Fibroblast of mammary gland (primary cell): ENCODE results near the gene CTNND2.
A peak's percentile ranks its signal among the peaks of the same experiment; 100 is the strongest.

Source experiments
- DNase-seq: peaks from one replicate; pipeline ENCODE4 v3.0.0-alpha.2; 2010; ENCODE audit warnings: low read depth
- H3K4me3 ChIP-seq: 2 replicates; pipeline ENCODE4 v1.5.1; 2011; ENCODE audit warnings: low read depth, mild to moderate bottlenecking, low read length, moderate library complexity; ENCODE audit not compliant: control insufficient read depth
- TF ChIP-seq, protein P1 (sequence below): conservative IDR thresholded peaks from 2 replicates; pipeline ENCODE4 v1.5.1; 2011; ENCODE audit warnings: low read depth, low read length, inconsistent platforms; ENCODE audit not compliant: control insufficient read depth, insufficient read depth

The CTNND2 gene

DNA sequence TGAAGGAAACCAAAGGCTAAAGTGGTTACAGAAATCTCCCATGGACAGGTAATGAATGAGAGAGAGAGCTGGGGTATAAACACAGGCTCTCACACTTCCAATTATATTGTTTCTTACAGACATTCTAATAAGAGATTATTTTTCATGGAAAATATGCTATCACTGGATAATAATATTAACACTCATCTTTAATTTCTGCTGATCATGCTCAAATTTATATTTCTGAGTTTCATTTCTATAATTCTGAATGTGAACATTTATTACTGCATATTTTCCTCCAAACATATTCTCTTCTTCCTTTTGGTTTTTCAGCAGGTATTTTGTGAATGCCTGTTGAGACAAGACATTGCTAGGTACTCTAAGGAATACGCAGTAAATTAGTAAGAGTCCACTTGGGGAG lies 733.0 kb downstream of the CTNND2 start:
- TF ChIP-seq, protein P1, sequence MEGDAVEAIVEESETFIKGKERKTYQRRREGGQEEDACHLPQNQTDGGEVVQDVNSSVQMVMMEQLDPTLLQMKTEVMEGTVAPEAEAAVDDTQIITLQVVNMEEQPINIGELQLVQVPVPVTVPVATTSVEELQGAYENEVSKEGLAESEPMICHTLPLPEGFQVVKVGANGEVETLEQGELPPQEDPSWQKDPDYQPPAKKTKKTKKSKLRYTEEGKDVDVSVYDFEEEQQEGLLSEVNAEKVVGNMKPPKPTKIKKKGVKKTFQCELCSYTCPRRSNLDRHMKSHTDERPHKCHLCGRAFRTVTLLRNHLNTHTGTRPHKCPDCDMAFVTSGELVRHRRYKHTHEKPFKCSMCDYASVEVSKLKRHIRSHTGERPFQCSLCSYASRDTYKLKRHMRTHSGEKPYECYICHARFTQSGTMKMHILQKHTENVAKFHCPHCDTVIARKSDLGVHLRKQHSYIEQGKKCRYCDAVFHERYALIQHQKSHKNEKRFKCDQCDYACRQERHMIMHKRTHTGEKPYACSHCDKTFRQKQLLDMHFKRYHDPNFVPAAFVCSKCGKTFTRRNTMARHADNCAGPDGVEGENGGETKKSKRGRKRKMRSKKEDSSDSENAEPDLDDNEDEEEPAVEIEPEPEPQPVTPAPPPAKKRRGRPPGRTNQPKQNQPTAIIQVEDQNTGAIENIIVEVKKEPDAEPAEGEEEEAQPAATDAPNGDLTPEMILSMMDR: no peak

DNA sequence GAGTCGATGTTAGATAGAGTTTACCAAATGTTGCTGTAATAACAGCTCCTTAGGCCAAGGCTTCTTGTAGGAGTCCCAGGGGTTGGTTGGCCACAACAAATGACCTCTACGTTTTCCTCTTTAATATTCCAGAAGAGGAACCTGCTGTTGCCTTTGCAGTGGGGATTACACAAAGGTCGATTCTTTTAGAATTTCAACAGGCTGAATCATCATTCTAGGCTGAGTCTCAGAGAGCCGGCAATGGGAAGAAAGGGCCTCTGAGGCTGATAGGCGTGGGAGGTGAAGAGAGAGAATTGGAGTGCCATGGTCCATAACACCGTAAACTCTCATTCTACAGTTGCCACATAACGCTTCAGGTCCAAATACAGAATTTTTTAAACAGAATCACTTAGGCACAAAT lies 737.3 kb downstream of the CTNND2 start:
- TF ChIP-seq, protein P1: no peak
- DNase-seq: peak; percentile 11
- no peak overlapping the region for H3K4me3 ChIP-seq

More for the DNA sequence above, 733.0 kb downstream of the CTNND2 start:
- DNase-seq: no peak
- no peak overlapping the region for H3K4me3 ChIP-seq

DNA sequence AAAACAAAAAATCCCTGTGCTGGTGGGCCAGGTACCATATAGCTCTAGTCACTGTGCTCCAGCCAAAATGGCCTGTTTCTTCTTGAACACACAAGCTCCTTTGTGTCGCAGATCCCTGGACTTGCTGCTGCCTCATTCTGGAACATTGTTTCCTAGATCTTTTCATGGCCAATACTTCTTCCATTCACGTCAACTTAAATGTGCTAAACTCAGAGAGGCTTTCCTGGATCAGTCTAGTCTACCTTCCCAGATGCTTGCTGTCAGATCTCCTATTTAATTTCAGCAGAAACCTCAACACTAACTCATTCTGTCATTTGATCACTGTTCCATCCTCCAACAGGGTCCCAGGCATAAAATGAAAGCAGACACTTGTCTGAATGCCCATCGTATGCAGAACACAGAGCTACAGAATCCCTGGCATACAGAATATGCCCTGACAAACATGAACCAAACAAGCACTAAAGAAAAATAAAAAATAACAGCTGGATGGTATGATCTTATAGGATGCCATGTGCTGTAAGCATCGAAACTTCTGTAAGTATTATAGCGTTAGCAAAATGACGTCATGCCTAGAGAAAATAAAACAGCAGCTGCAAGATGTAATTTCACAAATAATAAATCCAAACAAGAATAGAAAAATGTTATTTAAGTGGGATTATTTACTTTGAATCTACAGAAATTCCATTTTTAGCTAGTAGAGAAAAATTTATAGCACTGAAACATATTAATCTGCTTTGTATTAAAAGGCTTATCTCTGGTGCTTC lies 739.5 kb downstream of the CTNND2 start:
- TF ChIP-seq, protein P1: no peak

DNA sequence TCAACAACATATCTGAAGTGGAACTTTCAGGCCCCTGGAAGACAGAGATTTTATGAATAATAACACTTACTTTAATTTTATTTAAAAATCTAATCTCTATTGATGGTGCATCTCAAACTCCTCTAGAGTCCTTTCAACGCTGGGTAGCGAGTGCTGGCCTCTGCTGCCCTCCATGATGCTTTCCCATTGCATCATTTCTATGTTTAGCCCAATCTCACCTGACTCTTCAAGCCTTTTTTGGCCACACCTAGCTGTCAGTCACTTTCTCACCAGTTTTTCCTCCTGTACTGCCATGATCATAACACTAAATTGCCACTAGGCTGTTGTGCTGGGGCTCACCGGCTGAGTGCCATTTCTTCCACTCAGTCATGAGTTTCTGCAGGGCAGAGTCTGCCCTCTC lies 747.1 kb downstream of the CTNND2 start:
- no peak overlapping the region for H3K4me3 ChIP-seq
- TF ChIP-seq, protein P1: no peak
- no peak for DNase-seq

More for the DNA sequence above, 739.5 kb downstream of the CTNND2 start:
- no peak overlapping the region for H3K4me3 ChIP-seq
- no peak for DNase-seq

DNA sequence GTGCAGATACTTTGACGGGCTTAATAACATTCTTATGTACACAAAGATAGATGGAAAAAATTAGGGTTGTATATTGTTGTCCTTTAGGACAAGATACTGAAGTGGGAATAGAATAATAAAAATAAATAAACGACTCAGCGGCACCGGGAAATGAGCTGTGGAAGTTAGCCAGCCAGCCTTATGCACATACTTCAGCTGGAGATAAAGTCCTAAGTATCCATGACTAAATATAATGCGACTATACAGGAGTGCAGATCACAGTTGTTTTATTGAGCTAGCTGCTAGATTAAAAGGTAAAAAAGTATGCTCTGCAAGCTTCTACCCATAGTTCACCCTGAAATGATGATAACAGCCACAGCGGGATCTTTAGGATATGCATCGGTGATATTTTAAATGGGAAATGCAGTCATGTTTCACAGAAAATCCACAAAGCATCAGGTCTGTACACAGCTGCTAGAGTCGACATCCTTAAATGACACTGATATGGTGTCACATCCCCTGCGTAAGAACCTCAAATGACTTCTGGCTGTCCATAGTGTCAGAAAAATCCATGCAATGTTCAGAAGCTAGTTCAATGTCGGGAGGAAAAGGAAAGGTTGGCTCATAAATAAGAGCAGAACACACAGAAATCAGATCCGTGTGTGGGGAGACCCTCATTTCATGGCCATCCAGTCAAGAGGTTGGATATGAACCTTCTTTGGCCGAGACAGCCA lies 750.4 kb downstream of the CTNND2 start:
- no peak overlapping the region for H3K4me3 ChIP-seq
- TF ChIP-seq, protein P1: no peak
- no peak for DNase-seq

DNA sequence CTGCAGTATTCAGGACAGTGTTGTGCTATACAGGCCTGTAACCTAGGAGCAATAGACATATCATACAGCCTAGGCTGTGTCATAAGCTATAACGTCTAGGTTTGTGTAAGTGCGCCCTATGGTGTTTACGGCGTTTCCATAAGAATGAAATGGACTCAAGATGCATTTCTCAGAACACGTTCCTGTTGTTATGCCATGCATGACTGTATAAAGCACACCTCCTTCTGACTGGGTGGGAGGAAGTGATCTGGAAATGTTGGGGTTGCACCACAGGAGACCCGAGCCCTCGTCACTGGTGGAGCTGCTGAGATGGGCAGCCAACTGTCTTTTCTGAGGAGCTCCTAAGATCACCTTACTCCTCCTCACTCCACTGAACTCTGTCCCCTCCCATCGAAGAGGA lies 751.9 kb downstream of the CTNND2 start:
- DNase-seq: no peak
- no peak overlapping the region for H3K4me3 ChIP-seq
- TF ChIP-seq, protein P1: no peak
